Upper lobe of left lung (tissue), 4 donors: Measurements from ENCODE around the gene EFNB2.

Source experiments
- POLR2A ChIP-seq, 4 donors: fragments of 450-650 bp; IDR thresholded peaks; one replicate each; pipeline ENCODE4 v1.5.1; 2016 to 2017; ENCODE audit warnings: antibody characterized with exemption in 4 of 4, mild to moderate bottlenecking in 2 of 4
- TF ChIP-seq, protein P1 (sequence below), 6 experiments: fragments of 450-650 bp in 4 of 6; fragments of 200-600 bp in 2 of 6; sonication (generic) in 2 of 6; IDR thresholded peaks; one replicate each; pipeline ENCODE4 v1.5.1; 2016 to 2019; ENCODE audit warnings: antibody characterized with exemption in 6 of 6

GRCh38 chr13:106490569-106491321 lies 44.7 kb downstream of the EFNB2 start:
- no peak for TF ChIP-seq POLR2A (IDR thresholded peaks at IDR 0.05)
- TF ChIP-seq, protein P1, sequence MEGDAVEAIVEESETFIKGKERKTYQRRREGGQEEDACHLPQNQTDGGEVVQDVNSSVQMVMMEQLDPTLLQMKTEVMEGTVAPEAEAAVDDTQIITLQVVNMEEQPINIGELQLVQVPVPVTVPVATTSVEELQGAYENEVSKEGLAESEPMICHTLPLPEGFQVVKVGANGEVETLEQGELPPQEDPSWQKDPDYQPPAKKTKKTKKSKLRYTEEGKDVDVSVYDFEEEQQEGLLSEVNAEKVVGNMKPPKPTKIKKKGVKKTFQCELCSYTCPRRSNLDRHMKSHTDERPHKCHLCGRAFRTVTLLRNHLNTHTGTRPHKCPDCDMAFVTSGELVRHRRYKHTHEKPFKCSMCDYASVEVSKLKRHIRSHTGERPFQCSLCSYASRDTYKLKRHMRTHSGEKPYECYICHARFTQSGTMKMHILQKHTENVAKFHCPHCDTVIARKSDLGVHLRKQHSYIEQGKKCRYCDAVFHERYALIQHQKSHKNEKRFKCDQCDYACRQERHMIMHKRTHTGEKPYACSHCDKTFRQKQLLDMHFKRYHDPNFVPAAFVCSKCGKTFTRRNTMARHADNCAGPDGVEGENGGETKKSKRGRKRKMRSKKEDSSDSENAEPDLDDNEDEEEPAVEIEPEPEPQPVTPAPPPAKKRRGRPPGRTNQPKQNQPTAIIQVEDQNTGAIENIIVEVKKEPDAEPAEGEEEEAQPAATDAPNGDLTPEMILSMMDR (IDR thresholded peaks at IDR 0.05) = no peak
